ENCODE measurements around the gene MLNR.

The MLNR gene

GRCh38 chr13:49220036-49220855, at the start of gene MLNR:
TSS of gene MLNR (plus strand) at chr13:49220338. CDS start at chr13:49220338, 0 bp downstream.
- DNase-seq, result no peak

GRCh38 chr13:49171359-49171758, 48.8 kb upstream of the MLNR start:
- no peak for DNase-seq

GRCh38 chr13:49183672-49184325, 36.3 kb upstream of the MLNR start:
- DNase-seq, result no peak

- no peak for DNase-seq
Observed at GRCh38 chr13:49184621-49185020, 35.5 kb upstream of the MLNR start.

GRCh38 chr13:49185264-49185663, 34.9 kb upstream of the MLNR start:
- DNase-seq, result no peak

GRCh38 chr13:49190901-49191300, 29.2 kb upstream of the MLNR start:
- no peak for DNase-seq

GRCh38 chr13:49206641-49207040, 13.5 kb upstream of the MLNR start:
- no peak for DNase-seq

GRCh38 chr13:49208619-49209018, 11.5 kb upstream of the MLNR start:
- DNase-seq, result no peak

- no peak for DNase-seq
Observed at GRCh38 chr13:49210114-49210513, 10.0 kb upstream of the MLNR start.

- DNase-seq, result no peak
Observed at GRCh38 chr13:49210669-49211068, 9.5 kb upstream of the MLNR start.

- DNase-seq, result no peak
Observed at GRCh38 chr13:49213539-49213938, 6.6 kb upstream of the MLNR start.

- DNase-seq, result no peak
Observed at GRCh38 chr13:49213997-49214916, 5.9 kb upstream of the MLNR start.

GRCh38 chr13:49214917-49215376, 5.2 kb upstream of the MLNR start:
- peak; percentile 7 for DNase-seq

- no peak for DNase-seq
Observed at GRCh38 chr13:49216334-49216733, 3.8 kb upstream of the MLNR start.

GRCh38 chr13:49217962-49218492, 2.1 kb upstream of the MLNR start:
- DNase-seq, result no peak

GRCh38 chr13:49218493-49219051, 1.6 kb upstream of the MLNR start:
- no peak for DNase-seq

GRCh38 chr13:49219647-49220035, 497 bp upstream of the MLNR start:
- DNase-seq, result no peak

GRCh38 chr13:49220856-49221589, 885 bp downstream of the MLNR start:
- no peak for DNase-seq

- no peak for DNase-seq
Observed at GRCh38 chr13:49221590-49221965, 1.4 kb downstream of the MLNR start.

- DNase-seq, result no peak
Observed at GRCh38 chr13:49225223-49226042, 5.3 kb downstream of the MLNR start.

- DNase-seq, result no peak
Observed at GRCh38 chr13:49226613-49227012, 6.5 kb downstream of the MLNR start.

All from SHP77 treated with DMSO at 0.1 percent for 48 hours (cell line).